Muscle layer of colon (tissue), 2 donors: ENCODE results near the gene RABAC1.

Experiments used
- H3K27ac ChIP-seq: one replicate; pipeline ENCODE4 v1.7.0; 2013; ENCODE audit warnings: low read depth, mild to moderate bottlenecking, low read length, moderate library complexity
- H3K27me3 ChIP-seq, 2 donors: one replicate each; pipeline ENCODE4 v1.7.0; 2013; ENCODE audit warnings: low read length in 2 of 2, mild to moderate bottlenecking in 2 of 2; ENCODE audit not compliant: insufficient read depth in 2 of 2, control insufficient read depth in 1 of 2
- H3K36me3 ChIP-seq: one replicate; pipeline ENCODE4 v1.7.0; 2013; ENCODE audit warnings: mild to moderate bottlenecking, low read length; ENCODE audit not compliant: insufficient read depth
- H3K4me1 ChIP-seq: one replicate; pipeline ENCODE4 v1.7.0; 2013; ENCODE audit warnings: mild to moderate bottlenecking, low read length; ENCODE audit not compliant: insufficient read depth
- H3K4me3 ChIP-seq, 2 donors: one replicate each; pipeline ENCODE4 v1.7.0; 2013; ENCODE audit warnings: low read length in 2 of 2, low read depth in 1 of 2, mild to moderate bottlenecking in 1 of 2, moderate library complexity in 1 of 2
- H3K9ac ChIP-seq: one replicate; pipeline ENCODE4 v1.7.0; 2013; ENCODE audit warnings: low read length
- H3K9me3 ChIP-seq: one replicate; pipeline ENCODE4 v1.7.0; 2013; ENCODE audit warnings: mild to moderate bottlenecking, low read length
- donor health status: abdominal sarcoma.
- donor health status: Adenocarcinoma of cecum.

RABAC1 gene

GRCh38 chr19:41909706-41910105 lies 49.4 kb downstream of the RABAC1 start:
- peaks cover 27 to 31% of the 10 kb centered on the region in 2 donors for H3K27me3 ChIP-seq
- H3K4me3 ChIP-seq, result no peak overlapping the region
- no peak overlapping the region for H3K27ac ChIP-seq
- H3K9me3 ChIP-seq, result no peaks in the 10 kb centered on the region
- peaks cover 20% of the 10 kb centered on the region for H3K36me3 ChIP-seq
- H3K9ac ChIP-seq, result no peak overlapping the region
- H3K4me1 ChIP-seq, result no peaks in the 10 kb centered on the region

- Histone ChIP-seq H3K27ac (no peak overlapping the region), H3K27me3 (peaks cover 21 to 25% of the 10 kb centered on the region in 2 donors), H3K4me3 (no peak overlapping the region), H3K9ac (no peak overlapping the region), H3K36me3 (peaks cover 28% of the 10 kb centered on the region), H3K9me3 (no peaks in the 10 kb centered on the region), H3K4me1 (no peaks in the 10 kb centered on the region)
Observed at GRCh38 chr19:41908724-41909464, 50.2 kb downstream of the RABAC1 start.

- Histone ChIP-seq H3K27me3 (peaks cover 14 to 20% of the 10 kb centered on the region in 2 donors), H3K27ac (no peak overlapping the region), H3K36me3 (peaks cover 36% of the 10 kb centered on the region), H3K9ac (no peak overlapping the region), H3K4me3 (no peak overlapping the region), H3K4me1 (no peaks in the 10 kb centered on the region), H3K9me3 (no peaks in the 10 kb centered on the region)
Observed at GRCh38 chr19:41907994-41908615, 51.0 kb downstream of the RABAC1 start.

- no peaks in the 10 kb centered on the region for H3K4me1 ChIP-seq
- no peaks in the 10 kb centered on the region for H3K9me3 ChIP-seq
- no peak overlapping the region for H3K9ac ChIP-seq
- H3K36me3 ChIP-seq, result peaks cover 45% of the 10 kb centered on the region
- H3K27me3 ChIP-seq, result peaks cover 6 to 16% of the 10 kb centered on the region in 2 donors
- no peak overlapping the region for H3K27ac ChIP-seq
- H3K4me3 ChIP-seq, result no peak overlapping the region
Observed at GRCh38 chr19:41906916-41907680, 52.0 kb downstream of the RABAC1 start.
